Measurements from ENCODE around the gene SPON1.
"Not testable (repeated sequence)": the region's sequence is repeated elsewhere in the genome, so short reads cannot be mapped to it uniquely, and the experiment has no call there.

SPON1 gene

DNA sequence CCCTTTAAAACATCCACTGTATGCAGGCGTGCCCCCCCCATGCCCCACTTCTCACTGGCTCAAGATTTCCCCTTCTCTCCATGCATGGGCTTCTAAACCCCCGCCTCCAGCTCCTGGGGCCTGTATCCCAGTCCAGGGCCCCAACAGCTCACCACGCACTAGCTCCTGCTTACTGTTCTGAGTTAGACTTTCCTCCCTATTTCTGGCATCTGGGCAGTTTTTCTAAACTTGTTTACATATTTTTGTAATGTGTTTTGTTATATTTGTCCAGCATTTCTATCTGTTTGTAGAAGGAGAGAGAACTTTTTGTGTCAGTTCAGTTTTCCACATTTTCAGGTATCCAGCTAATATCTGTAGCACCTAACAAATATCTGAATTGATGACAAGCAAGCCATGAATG is 178.5 kb downstream of the SPON1 start:
- H3K4me3 ChIP-seq (ENCODE audit: control insufficient read depth, low read depth, low read length): no peak overlapping the region
- no peak for TF ChIP-seq CTCF (conservative IDR thresholded peaks at IDR 0.05; ENCODE audit: control insufficient read depth, insufficient read depth, low read depth, low read length)
- no peak for DNase-seq (ENCODE audit: low read depth)

DNA sequence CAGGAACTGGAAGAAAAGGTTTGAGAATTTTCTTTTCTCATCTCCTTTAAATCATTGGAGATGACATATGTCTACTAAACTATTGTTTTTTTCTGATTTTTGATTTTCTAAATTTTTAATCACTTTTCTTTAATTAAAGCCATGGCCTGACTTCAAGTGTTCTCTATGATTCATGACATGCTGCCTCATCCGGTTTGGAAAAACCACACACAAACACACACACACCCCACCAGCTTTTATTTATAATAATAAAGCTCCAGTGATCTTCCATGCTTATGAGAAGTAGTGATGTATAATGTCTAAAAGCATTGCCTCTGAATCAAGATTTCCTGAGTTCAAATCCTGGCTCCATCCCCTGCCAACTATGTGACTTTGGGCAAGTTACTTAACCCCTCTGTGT is 179.2 kb downstream of the SPON1 start:
- no peak for TF ChIP-seq CTCF (conservative IDR thresholded peaks at IDR 0.05; ENCODE audit: control insufficient read depth, insufficient read depth, low read depth, low read length)
- DNase-seq (ENCODE audit: low read depth): peak; percentile 25
- no peak overlapping the region for H3K4me3 ChIP-seq (ENCODE audit: control insufficient read depth, low read depth, low read length)

DNA sequence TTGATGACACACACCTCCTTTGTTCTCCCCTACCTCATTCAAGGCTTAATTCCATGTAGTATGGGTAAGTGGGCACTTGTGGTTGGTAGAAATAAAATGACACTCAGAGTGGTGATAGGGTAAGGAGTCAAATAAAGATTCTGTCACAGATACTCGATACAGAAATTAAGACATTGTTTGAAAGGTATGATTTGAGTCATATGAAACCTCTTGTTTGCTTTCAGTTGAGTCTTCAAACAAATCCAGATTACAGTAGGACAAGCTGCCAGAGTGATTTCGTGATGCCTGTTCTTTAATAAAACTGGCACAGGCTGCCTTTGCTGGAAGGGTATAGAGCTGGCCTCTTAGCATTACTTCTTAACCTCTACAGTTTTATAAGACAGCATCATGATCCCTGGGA is 182.4 kb downstream of the SPON1 start:
- no peak for DNase-seq (ENCODE audit: low read depth)

DNA sequence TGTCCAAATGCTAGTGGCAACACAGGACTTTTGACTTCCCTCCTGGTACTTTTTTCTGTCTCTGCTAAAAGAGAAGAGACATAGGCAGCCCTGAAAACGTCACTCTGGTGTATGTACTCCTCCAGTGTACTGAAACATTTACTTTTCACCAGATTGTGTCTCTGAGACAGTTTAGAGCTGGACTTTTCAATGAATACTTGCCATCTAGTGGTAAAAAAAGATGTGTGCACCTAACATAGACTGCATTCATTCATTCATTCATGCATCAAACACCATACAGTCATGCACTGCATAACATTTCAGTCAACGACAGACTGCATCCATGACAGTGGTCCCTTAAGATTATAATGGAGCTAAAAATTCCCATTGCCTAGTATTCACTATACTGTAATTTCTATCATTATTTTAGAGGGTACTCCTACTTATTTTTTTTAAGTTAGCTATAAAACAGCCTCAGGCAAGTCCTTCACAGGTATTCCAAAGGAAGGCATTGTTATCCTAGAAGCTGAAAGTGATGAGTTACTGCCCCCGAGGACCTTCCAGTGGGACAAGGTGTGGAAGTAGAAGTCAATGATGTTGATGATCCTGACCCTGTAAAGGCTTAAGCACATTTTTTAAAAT is 186.2 kb downstream of the SPON1 start:
- H3K4me3 ChIP-seq (ENCODE audit: control insufficient read depth, low read depth, low read length): no peak overlapping the region
- peak; percentile 59 for DNase-seq (ENCODE audit: low read depth)
- TF ChIP-seq CTCF (conservative IDR thresholded peaks at IDR 0.05; ENCODE audit: control insufficient read depth, insufficient read depth, low read depth, low read length): peak; percentile 71

More for the DNA sequence above, 182.4 kb downstream of the SPON1 start:
- H3K4me3 ChIP-seq (ENCODE audit: control insufficient read depth, low read depth, low read length): no peak overlapping the region
- no peak for TF ChIP-seq CTCF (conservative IDR thresholded peaks at IDR 0.05; ENCODE audit: control insufficient read depth, insufficient read depth, low read depth, low read length)

DNA sequence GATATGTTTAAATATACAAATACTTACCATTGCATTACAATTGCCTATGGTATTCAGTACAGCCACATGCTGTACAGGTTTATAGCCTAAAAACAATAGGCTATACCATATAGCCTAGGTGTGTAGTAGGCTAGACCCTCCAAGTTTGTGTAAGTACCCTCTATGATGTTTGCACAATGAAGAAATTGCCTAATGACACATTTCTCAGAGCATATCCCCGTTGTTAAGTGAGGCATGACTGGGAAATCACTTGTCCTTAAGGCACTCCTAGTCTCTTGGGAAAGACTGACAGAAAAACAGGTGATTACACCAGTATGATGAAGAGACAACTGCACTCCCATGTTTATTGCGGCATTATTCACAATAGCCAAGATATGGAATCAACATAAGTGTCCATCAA is 187.2 kb downstream of the SPON1 start:
- no peak for TF ChIP-seq CTCF (conservative IDR thresholded peaks at IDR 0.05; ENCODE audit: control insufficient read depth, insufficient read depth, low read depth, low read length)
- no peak for DNase-seq (ENCODE audit: low read depth)
- no peak overlapping the region for H3K4me3 ChIP-seq (ENCODE audit: control insufficient read depth, low read depth, low read length)

- TF ChIP-seq CTCF (conservative IDR thresholded peaks at IDR 0.05; ENCODE audit: control insufficient read depth, insufficient read depth, low read depth, low read length): no peak
Observed at GRCh38 chr11:14150878-14151277, 188.4 kb downstream of the SPON1 start.

DNA sequence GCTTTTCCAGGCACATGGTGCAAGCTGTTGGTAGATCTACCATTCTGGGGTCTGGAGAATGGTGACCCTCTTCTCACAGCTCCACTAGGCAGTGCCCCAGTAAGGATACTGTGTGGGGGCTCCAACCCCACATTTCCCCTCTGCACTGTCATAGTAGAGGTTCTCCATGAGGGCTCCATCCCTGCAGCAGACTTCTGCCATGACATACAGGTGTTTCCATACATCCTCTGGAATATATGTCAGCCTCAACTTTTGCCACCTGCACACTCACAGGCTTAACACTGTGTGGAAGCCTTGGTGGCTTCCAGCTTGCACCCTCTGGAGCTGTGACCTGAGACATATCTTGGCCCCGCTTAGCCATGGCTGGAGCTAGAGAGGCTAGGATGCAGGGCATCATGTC is 191.6 kb downstream of the SPON1 start:
- H3K4me3 ChIP-seq (ENCODE audit: control insufficient read depth, low read depth, low read length); DNase-seq (ENCODE audit: low read depth): not testable (repeated sequence)

More at GRCh38 chr11:14150878-14151277, 188.4 kb downstream of the SPON1 start:
- H3K4me3 ChIP-seq (ENCODE audit: control insufficient read depth, low read depth, low read length): no peak overlapping the region
- no peak for DNase-seq (ENCODE audit: low read depth)
